H9 (cell line): ENCODE data around the gene TRPM3. TPM values are rescaled to one million over a fixed set of nuclear protein-coding genes. Genes with fewer than 3 reads are reported as not detected.

Source experiments
- DNase-seq: peaks from one replicate; pipeline ENCODE4 v3.0.0-alpha.2; 2017
- H2AFZ ChIP-seq: one replicate; pipeline ENCODE4 v1.6.1; 2013; ENCODE audit warnings: mild to moderate bottlenecking, low read length, control low read depth, moderate library complexity
- H2AK5ac ChIP-seq: 2 replicates; pipeline ENCODE4 v1.6.1; 2013; ENCODE audit warnings: low read length, control low read depth, mixed read lengths; ENCODE audit not compliant: insufficient read length
- H2BK120ac ChIP-seq: one replicate; pipeline ENCODE4 v1.6.1; 2013; ENCODE audit warnings: low read depth, mild to moderate bottlenecking, low read length, control low read depth, inconsistent platforms; ENCODE audit not compliant: poor library complexity, severe bottlenecking
- H2BK12ac ChIP-seq: 2 replicates; pipeline ENCODE4 v1.6.1; 2013; ENCODE audit warnings: low read length, control low read depth, mixed read lengths, low read depth; ENCODE audit not compliant: insufficient read length
- H2BK15ac ChIP-seq: 2 replicates; pipeline ENCODE4 v1.6.1; 2013; ENCODE audit warnings: low read depth, low read length, control low read depth
- H2BK20ac ChIP-seq: one replicate; pipeline ENCODE4 v1.6.1; 2013; ENCODE audit warnings: low read depth, mild to moderate bottlenecking, low read length, control low read depth, inconsistent platforms; ENCODE audit not compliant: poor library complexity, severe bottlenecking
- H2BK5ac ChIP-seq: 2 replicates; pipeline ENCODE4 v1.6.1; 2013; ENCODE audit warnings: low read length, control low read depth, mixed read lengths; ENCODE audit not compliant: insufficient read length
- H3K14ac ChIP-seq: 2 replicates; pipeline ENCODE4 v1.6.1; 2013; ENCODE audit warnings: low read length, control low read depth; ENCODE audit not compliant: insufficient read depth
- H3K18ac ChIP-seq: 2 replicates; pipeline ENCODE4 v1.6.1; 2013; ENCODE audit warnings: low read depth, mild to moderate bottlenecking, mixed read lengths, low read length, control low read depth; ENCODE audit not compliant: insufficient read length
- H3K23ac ChIP-seq: 2 replicates; pipeline ENCODE4 v1.6.1; 2013; ENCODE audit warnings: low read length, control low read depth, mixed read lengths, low read depth; ENCODE audit not compliant: insufficient read length
- H3K23me2 ChIP-seq: 2 replicates; pipeline ENCODE4 v1.6.1; 2013; ENCODE audit warnings: low read depth, mild to moderate bottlenecking, mixed read lengths, low read length, control low read depth; ENCODE audit not compliant: insufficient read length, poor library complexity, severe bottlenecking
- H3K27ac ChIP-seq: 2 replicates; pipeline ENCODE4 v1.5.1; 2013; ENCODE audit warnings: low read length, control low read depth, mixed read lengths, low read depth; ENCODE audit not compliant: insufficient read length
- H3K27me3 ChIP-seq: 2 replicates; pipeline ENCODE4 v1.6.1; 2013; ENCODE audit warnings: low read length, control low read depth, inconsistent platforms; ENCODE audit not compliant: insufficient read depth
- H3K4ac ChIP-seq: 2 replicates; pipeline ENCODE4 v1.6.1; 2013; ENCODE audit warnings: low read depth, mild to moderate bottlenecking, control low read depth, inconsistent platforms, low read length, moderate library complexity
- H3K4me1 ChIP-seq: 2 replicates; pipeline ENCODE4 v1.6.1; 2013; ENCODE audit warnings: low read length, control low read depth, inconsistent platforms; ENCODE audit not compliant: insufficient read depth
- H3K4me2 ChIP-seq: 2 replicates; pipeline ENCODE4 v1.6.1; 2013; ENCODE audit warnings: low read length, control low read depth, mixed read lengths; ENCODE audit not compliant: insufficient read length, insufficient read depth
- H3K56ac ChIP-seq: 2 replicates; pipeline ENCODE4 v1.6.1; 2013; ENCODE audit warnings: low read depth, mild to moderate bottlenecking, mixed read lengths, low read length, control low read depth; ENCODE audit not compliant: insufficient read length
- H3K79me1 ChIP-seq: 2 replicates; pipeline ENCODE4 v1.6.1; 2013; ENCODE audit warnings: low read depth, mild to moderate bottlenecking, moderate library complexity, low read length, control low read depth, inconsistent platforms; ENCODE audit not compliant: insufficient read depth, poor library complexity, severe bottlenecking
- H3K79me2 ChIP-seq: 2 replicates; pipeline ENCODE4 v1.6.1; 2013; ENCODE audit warnings: low read length, control low read depth, inconsistent platforms; ENCODE audit not compliant: insufficient read depth
- H3K9ac ChIP-seq: 2 replicates; pipeline ENCODE4 v1.6.1; 2013; ENCODE audit warnings: low read length, control low read depth, mixed read lengths; ENCODE audit not compliant: insufficient read length; ENCODE audit errors: extremely low read depth
- H3K9me3 ChIP-seq: one replicate; pipeline ENCODE4 v1.6.1; 2013; ENCODE audit warnings: low read depth, low read length, inconsistent platforms; ENCODE audit not compliant: control insufficient read depth
- H3T11ph ChIP-seq: one replicate; pipeline ENCODE4 v1.6.1; 2013; ENCODE audit warnings: mild to moderate bottlenecking, low read length, control low read depth, inconsistent platforms
- H4K20me1 ChIP-seq: one replicate; pipeline ENCODE4 v1.6.1; 2013; ENCODE audit not compliant: control insufficient read depth, insufficient read length, insufficient read depth
- H4K5ac ChIP-seq: 2 replicates; pipeline ENCODE4 v1.6.1; 2013; ENCODE audit warnings: low read depth, mild to moderate bottlenecking, mixed read lengths, low read length, control low read depth; ENCODE audit not compliant: insufficient read length
- H4K8ac ChIP-seq: replicated peaks from 2 replicates; pipeline ENCODE4 v1.6.1; 2013; ENCODE audit warnings: low read length, control low read depth, mixed read lengths, low read depth; ENCODE audit not compliant: insufficient read length
- H4K91ac ChIP-seq: 2 replicates; pipeline ENCODE4 v1.6.1; 2013; ENCODE audit warnings: low read depth, mild to moderate bottlenecking, moderate library complexity, mixed read lengths, low read length, control low read depth; ENCODE audit not compliant: insufficient read length
- H3K27ac Mint-ChIP-seq, 3 experiments: 2 replicates in 2 of 3; 3 replicates in 1 of 3; pipeline ENCODE4 v1.8.0; 2020 to 2021; ENCODE audit warnings: mixed read lengths in 3 of 3, mild to moderate bottlenecking in 1 of 3, moderate library complexity in 1 of 3
- H3K27me3 Mint-ChIP-seq: 2 replicates; pipeline ENCODE4 v1.8.0; 2021; ENCODE audit warnings: low read depth, mild to moderate bottlenecking, moderate library complexity, mixed read lengths
- H3K36me3 Mint-ChIP-seq, 3 experiments: 2 replicates in 2 of 3; 3 replicates in 1 of 3; pipeline ENCODE4 v1.8.0; 2020 to 2021; ENCODE audit warnings: low read depth in 3 of 3, mixed read lengths in 3 of 3; ENCODE audit not compliant: insufficient read depth in 1 of 3
- H3K4me1 Mint-ChIP-seq, 2 experiments: 2 replicates each; pipeline ENCODE4 v1.8.0; 2020; ENCODE audit warnings: mixed read lengths in 2 of 2
- H3K4me3 Mint-ChIP-seq, 2 experiments: 2 replicates in 1 of 2; 3 replicates in 1 of 2; pipeline ENCODE4 v1.8.0; 2020 to 2021; ENCODE audit warnings: mild to moderate bottlenecking in 2 of 2, mixed read lengths in 2 of 2, moderate library complexity in 1 of 2
- H3K9me3 Mint-ChIP-seq, 2 experiments: 2 replicates in 1 of 2; 3 replicates in 1 of 2; pipeline ENCODE4 v1.8.0; 2020; ENCODE audit warnings: mild to moderate bottlenecking in 2 of 2, mixed read lengths in 2 of 2, moderate library complexity in 1 of 2
- CTCF ChIP-seq: fragments of 200-600 bp; sonication (generic); conservative IDR thresholded peaks from 3 replicates; pipeline ENCODE4 v1.8.0; 2021; ENCODE audit warnings: antibody characterized with exemption, mild to moderate bottlenecking
- WGBS: extraction: QIAGEN DNeasy Blood & Tissue Kit; methylation state at CpG from one replicate; pipeline ENCODE4 v1.1.7; 2013; ENCODE audit warnings: missing lambda C conversion rate, low lambda C conversion rate, mixed read lengths; ENCODE audit not compliant: insufficient read length; ENCODE audit errors: extremely low coverage; 5-methylcytosine and 5-hydroxymethylcytosine counted together
- total RNA-seq: library from RNA; stranded (reverse); gene quantifications from 2 replicates; pipeline ENCODE4 v1.2.1, GENCODE V29; 2021

The TRPM3 gene
- total RNA-seq, 1 experiment from 2014 or later, result 10.3 TPM

- no peak overlapping the region for H3K27ac Mint-ChIP-seq
- H3K4me2 ChIP-seq, result no peak overlapping the region
- no peak overlapping the region for H3T11ph ChIP-seq
- no peak overlapping the region for H3K14ac ChIP-seq
- no peak overlapping the region for H2BK120ac ChIP-seq
- no peaks in the 10 kb centered on the region for H3K27me3 ChIP-seq
- H3K23me2 ChIP-seq, result no peaks in the 10 kb centered on the region
- H2BK12ac ChIP-seq, result no peak overlapping the region
- H3K18ac ChIP-seq, result no peak overlapping the region
- no peak overlapping the region for H2BK15ac ChIP-seq
- WGBS, result no CpG with 5 or more reads among the region's 2 CpGs
- H3K9ac ChIP-seq, result no peak overlapping the region
- no peaks in the 10 kb centered on the region for H3K79me1 ChIP-seq
- H3K4me3 Mint-ChIP-seq, result no peak overlapping the region
- H3K56ac ChIP-seq, result no peak overlapping the region
- H3K79me2 ChIP-seq, result no peaks in the 10 kb centered on the region
- H3K9me3 ChIP-seq, result no peaks in the 10 kb centered on the region
- no peaks in the 10 kb centered on the region; a peak in 1 of 7 replicates for H3K36me3 Mint-ChIP-seq
- H4K20me1 ChIP-seq, result no peaks in the 10 kb centered on the region
- H2BK20ac ChIP-seq, result no peak overlapping the region
- no peak overlapping the region for H2BK5ac ChIP-seq
- no peaks in the 10 kb centered on the region for H3K9me3 Mint-ChIP-seq
- no peak overlapping the region for H3K23ac ChIP-seq
- peaks cover 7 to 13% of the 10 kb centered on the region in 2 experiments for H3K4me1 Mint-ChIP-seq
- H2AK5ac ChIP-seq, result no peak overlapping the region
- no peak overlapping the region for H3K27ac ChIP-seq
- no peak overlapping the region for H2AFZ ChIP-seq
- no peaks in the 10 kb centered on the region for H3K4me1 ChIP-seq
- no peak overlapping the region for H4K91ac ChIP-seq
- H3K27me3 Mint-ChIP-seq, result no peaks in the 10 kb centered on the region
- TF ChIP-seq CTCF, result no peak
- H4K8ac ChIP-seq, result no peak overlapping the region
- H4K5ac ChIP-seq, result no peak overlapping the region
- DNase-seq, result no peak
- H3K4ac ChIP-seq, result no peak overlapping the region
These were observed 47.9 kb downstream of the TRPM3 start for GRCh38 chr9:71073494-71073893.
